Suprapubic skin (tissue), 4 donors: ENCODE data around the gene SEMA3D. TPM values are rescaled to one million over a fixed set of nuclear protein-coding genes. Genes with fewer than 3 reads are reported as not detected.

ENCODE experiments used
- DNase-seq, 2 donors: peaks; one replicate each; pipeline ENCODE4 v3.0.0-alpha.2; 2019; ENCODE audit warnings: low spot score in 2 of 2
- H3K27ac ChIP-seq: fragments of 200-600 bp; sonication (generic); one replicate; pipeline ENCODE4 v1.5.1; 2019
- H3K27me3 ChIP-seq: fragments of 200-600 bp; sonication (generic); one replicate; pipeline ENCODE4 v1.5.1; 2019
- H3K36me3 ChIP-seq: fragments of 200-600 bp; sonication (generic); one replicate; pipeline ENCODE4 v1.5.1; 2019
- H3K4me1 ChIP-seq: fragments of 200-600 bp; sonication (generic); one replicate; pipeline ENCODE4 v1.5.1; 2019
- H3K4me3 ChIP-seq: fragments of 200-600 bp; sonication (generic); one replicate; pipeline ENCODE4 v1.5.1; 2019; ENCODE audit warnings: mild to moderate bottlenecking
- H3K9me3 ChIP-seq: fragments of 200-600 bp; sonication (generic); one replicate; pipeline ENCODE4 v1.5.1; 2019
- EP300 ChIP-seq: sonication (generic); formaldehyde crosslinking; IDR thresholded peaks from one replicate; pipeline ENCODE4 v1.6.1; 2017; ENCODE audit warnings: antibody characterized with exemption
- POLR2A ChIP-seq, 2 donors: fragments of 450-650 bp; IDR thresholded peaks; one replicate each; pipeline ENCODE4 v1.6.1; 2017; ENCODE audit warnings: antibody characterized with exemption in 2 of 2, mild to moderate bottlenecking in 2 of 2, moderate library complexity in 2 of 2
- POLR2AphosphoS5 ChIP-seq, 3 donors: sonication (generic); formaldehyde crosslinking; IDR thresholded peaks; one replicate each; pipeline ENCODE4 v1.6.1; 2017; ENCODE audit warnings: antibody characterized with exemption in 3 of 3
- WGBS: methylation state at CpG from one replicate; pipeline ENCODE4 v1.1.5; 2018; 5-methylcytosine and 5-hydroxymethylcytosine counted together
- total RNA-seq, 4 donors: library from RNA; depleted of rRNA; stranded (reverse); fragments of >200 nt; gene quantifications; one replicate each; pipeline ENCODE4 v1.1.0, GENCODE V29; 2016
- TF ChIP-seq, protein P1 (sequence below), 2 donors: fragments of 200-600 bp in 1 of 2; fragments of 450-650 bp in 1 of 2; sonication (generic) in 1 of 2; IDR thresholded peaks; one replicate each; pipeline ENCODE4 v1.5.1; 2016 to 2019; ENCODE audit warnings: antibody characterized with exemption in 2 of 2, mild to moderate bottlenecking in 1 of 2, moderate library complexity in 1 of 2

SEMA3D gene
- total RNA-seq, 4 donors from 2014 or later, result 1.9 to 5.9 (median 3.6) TPM

DNA sequence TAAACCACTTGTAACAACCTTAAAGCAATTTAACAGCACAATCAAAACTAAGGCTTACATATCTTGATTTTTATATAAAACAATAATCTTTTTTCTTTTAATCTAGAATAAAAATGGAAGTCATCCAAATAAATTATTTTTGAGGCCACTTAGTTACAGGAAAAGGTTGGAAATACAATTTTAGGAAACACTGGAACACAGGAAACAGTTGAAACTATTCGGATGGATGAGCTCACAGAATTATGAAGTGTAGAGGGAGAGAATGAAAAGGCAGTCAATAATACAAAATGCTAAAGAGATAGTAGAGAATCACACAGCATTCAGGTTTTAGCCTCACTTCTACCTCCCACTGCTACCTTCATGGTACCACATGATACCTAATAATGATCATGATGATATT lies 124.2 kb downstream of the SEMA3D start:
- Histone ChIP-seq H3K27ac (no peak overlapping the region), H3K4me1 (no peaks in the 10 kb centered on the region), H3K9me3 (no peaks in the 10 kb centered on the region), H3K27me3 (no peaks in the 10 kb centered on the region), H3K4me3 (no peak overlapping the region), H3K36me3 (no peaks in the 10 kb centered on the region)
- DNase-seq, result no peak
- 50% methylated on average over 1 of the region's 1 CpG for WGBS
- TF ChIP-seq POLR2AphosphoS5 (IDR thresholded peaks at IDR 0.05), result no peak
- no peak for TF ChIP-seq POLR2A (IDR thresholded peaks at IDR 0.05)
- TF ChIP-seq, protein P1, sequence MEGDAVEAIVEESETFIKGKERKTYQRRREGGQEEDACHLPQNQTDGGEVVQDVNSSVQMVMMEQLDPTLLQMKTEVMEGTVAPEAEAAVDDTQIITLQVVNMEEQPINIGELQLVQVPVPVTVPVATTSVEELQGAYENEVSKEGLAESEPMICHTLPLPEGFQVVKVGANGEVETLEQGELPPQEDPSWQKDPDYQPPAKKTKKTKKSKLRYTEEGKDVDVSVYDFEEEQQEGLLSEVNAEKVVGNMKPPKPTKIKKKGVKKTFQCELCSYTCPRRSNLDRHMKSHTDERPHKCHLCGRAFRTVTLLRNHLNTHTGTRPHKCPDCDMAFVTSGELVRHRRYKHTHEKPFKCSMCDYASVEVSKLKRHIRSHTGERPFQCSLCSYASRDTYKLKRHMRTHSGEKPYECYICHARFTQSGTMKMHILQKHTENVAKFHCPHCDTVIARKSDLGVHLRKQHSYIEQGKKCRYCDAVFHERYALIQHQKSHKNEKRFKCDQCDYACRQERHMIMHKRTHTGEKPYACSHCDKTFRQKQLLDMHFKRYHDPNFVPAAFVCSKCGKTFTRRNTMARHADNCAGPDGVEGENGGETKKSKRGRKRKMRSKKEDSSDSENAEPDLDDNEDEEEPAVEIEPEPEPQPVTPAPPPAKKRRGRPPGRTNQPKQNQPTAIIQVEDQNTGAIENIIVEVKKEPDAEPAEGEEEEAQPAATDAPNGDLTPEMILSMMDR (IDR thresholded peaks at IDR 0.05), result no peak

DNA sequence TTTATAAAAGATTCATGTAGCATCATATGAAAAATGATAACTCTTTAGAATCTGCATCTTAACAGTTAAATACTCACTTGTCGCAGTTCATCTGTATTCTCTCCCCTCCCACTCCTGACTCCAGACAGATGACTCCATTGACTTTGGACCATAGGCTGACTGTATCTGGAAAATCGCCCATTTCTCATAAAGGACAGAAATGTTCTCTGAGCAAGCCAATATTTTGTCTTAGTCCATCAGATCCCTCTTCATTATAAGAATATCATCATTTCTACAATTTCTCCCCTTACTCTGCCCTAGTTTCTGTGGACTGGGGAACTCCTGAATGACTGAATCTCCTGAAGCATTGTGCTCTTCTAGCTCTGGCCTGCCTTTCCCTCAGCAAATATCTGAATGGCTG lies 125.4 kb downstream of the SEMA3D start:
- no peaks in the 10 kb centered on the region for H3K36me3 ChIP-seq
- TF ChIP-seq EP300, result no peak
- TF ChIP-seq POLR2A (IDR thresholded peaks at IDR 0.05), result no peak
- TF ChIP-seq, protein P1 (IDR thresholded peaks at IDR 0.05), result no peak
- TF ChIP-seq POLR2AphosphoS5 (IDR thresholded peaks at IDR 0.05), result no peak
- 72% methylated on average over 2 of the region's 2 CpGs for WGBS
- no peaks in the 10 kb centered on the region for H3K27me3 ChIP-seq
- H3K4me3 ChIP-seq, result no peak overlapping the region
- DNase-seq, result no peak
- no peaks in the 10 kb centered on the region for H3K4me1 ChIP-seq
- H3K9me3 ChIP-seq, result no peaks in the 10 kb centered on the region
- H3K27ac ChIP-seq, result no peak overlapping the region

DNA sequence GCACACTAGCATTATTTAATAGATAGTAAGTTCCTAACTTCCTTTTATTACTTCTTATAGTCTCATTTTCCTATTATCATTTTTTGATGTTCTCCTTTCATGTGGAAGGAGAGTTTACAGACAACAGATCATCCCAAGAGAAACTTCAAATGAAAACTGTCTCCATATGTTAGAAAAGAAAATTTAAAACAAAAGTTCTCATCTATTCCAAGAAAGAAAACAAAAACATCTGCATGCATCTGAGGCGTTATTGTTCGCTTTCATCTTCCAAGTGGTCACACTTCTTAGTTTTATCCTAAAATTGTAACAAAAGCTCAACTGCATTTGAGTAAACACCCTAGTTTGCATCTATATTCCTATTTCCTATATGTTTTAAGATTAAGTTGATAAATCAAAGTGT lies 126.2 kb downstream of the SEMA3D start:
- Histone ChIP-seq H3K36me3 (no peaks in the 10 kb centered on the region), H3K4me1 (no peaks in the 10 kb centered on the region), H3K4me3 (no peak overlapping the region), H3K27ac (no peak overlapping the region), H3K27me3 (no peaks in the 10 kb centered on the region), H3K9me3 (no peaks in the 10 kb centered on the region)
- DNase-seq, result no peak
- WGBS, result 71% methylated on average over 2 of the region's 2 CpGs
- TF ChIP-seq POLR2AphosphoS5 (IDR thresholded peaks at IDR 0.05) (no peak), EP300 (no peak), POLR2A (IDR thresholded peaks at IDR 0.05) (no peak)
- TF ChIP-seq, protein P1 (IDR thresholded peaks at IDR 0.05), result no peak

DNA sequence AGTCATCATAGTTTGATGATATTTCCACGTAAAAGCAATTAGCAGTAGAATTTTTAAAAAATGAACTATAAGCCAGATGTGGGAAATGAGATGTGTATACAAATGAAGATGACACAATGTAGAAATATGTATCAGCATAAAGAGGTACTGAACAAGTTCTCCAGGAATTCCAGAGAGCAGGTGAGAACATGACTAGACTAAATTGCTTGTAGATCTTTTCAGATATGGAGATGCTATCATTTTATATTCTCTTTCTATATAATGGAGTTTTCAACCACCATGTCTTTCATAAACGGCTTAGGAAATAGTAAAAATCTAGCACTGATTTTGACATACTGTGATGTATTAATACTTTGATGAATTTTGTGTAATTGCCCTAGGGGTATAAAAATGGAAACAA lies 130.9 kb downstream of the SEMA3D start:
- no peaks in the 10 kb centered on the region for H3K27me3 ChIP-seq
- H3K4me3 ChIP-seq, result no peak overlapping the region
- TF ChIP-seq POLR2AphosphoS5 (IDR thresholded peaks at IDR 0.05), result no peak
- TF ChIP-seq, protein P1 (IDR thresholded peaks at IDR 0.05), result no peak
- no peak for TF ChIP-seq POLR2A (IDR thresholded peaks at IDR 0.05)
- no peaks in the 10 kb centered on the region for H3K9me3 ChIP-seq
- no peaks in the 10 kb centered on the region for H3K4me1 ChIP-seq
- no peak for DNase-seq
- H3K36me3 ChIP-seq, result no peaks in the 10 kb centered on the region
- WGBS, result 52% methylated on average over 2 of the region's 2 CpGs
- no peak overlapping the region for H3K27ac ChIP-seq

DNA sequence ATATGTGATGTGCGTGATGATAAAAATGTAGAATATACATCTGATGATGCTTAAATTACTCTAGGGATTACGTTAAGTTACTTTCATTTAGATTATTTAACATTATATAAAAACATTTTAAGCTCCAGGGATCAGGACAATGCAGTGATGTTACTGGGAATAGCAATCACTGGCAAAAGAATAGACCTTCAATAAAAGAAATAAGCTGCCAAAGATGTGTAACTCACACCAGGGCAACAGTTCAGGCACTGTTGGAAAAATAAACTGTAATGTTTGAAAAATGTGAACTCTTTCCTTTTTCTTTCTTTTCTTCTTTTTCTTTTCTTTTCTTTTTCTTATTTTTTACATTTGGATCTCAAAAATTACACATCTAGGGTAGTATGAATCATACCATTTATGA lies 131.7 kb downstream of the SEMA3D start:
- no peaks in the 10 kb centered on the region for H3K9me3 ChIP-seq
- no peaks in the 10 kb centered on the region for H3K36me3 ChIP-seq
- H3K4me3 ChIP-seq, result no peak overlapping the region
- no peaks in the 10 kb centered on the region for H3K4me1 ChIP-seq
- WGBS, result 87% methylated on average over 2 of the region's 2 CpGs
- no peak for TF ChIP-seq EP300
- no peak for DNase-seq
- no peaks in the 10 kb centered on the region for H3K27me3 ChIP-seq
- no peak overlapping the region for H3K27ac ChIP-seq

DNA sequence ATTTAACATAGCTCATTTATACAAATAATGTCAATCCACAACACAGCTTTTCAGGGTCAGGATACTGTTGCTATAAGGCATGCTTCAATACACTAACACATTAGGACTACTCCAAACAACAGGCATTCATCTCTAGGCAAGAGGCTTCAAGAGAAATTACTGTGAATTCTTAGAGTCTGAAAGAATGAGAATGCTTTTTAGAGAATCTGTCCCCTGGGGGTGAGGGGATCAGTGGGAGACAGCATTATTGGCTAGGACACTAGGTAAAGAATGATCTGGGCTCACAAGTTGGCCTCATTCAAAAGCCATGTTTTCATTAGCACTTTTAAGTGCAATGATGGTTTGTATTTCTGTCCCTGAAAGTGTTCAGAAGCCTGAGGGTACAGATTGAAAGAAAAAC lies 132.6 kb downstream of the SEMA3D start:
- Histone ChIP-seq H3K27ac (no peak overlapping the region), H3K4me1 (no peaks in the 10 kb centered on the region), H3K36me3 (no peaks in the 10 kb centered on the region), H3K4me3 (no peak overlapping the region), H3K9me3 (no peaks in the 10 kb centered on the region), H3K27me3 (no peaks in the 10 kb centered on the region)
- DNase-seq, result no peak
- no peak for TF ChIP-seq POLR2A (IDR thresholded peaks at IDR 0.05)
- no peak for TF ChIP-seq EP300
- TF ChIP-seq, protein P1 (IDR thresholded peaks at IDR 0.05), result no peak
- TF ChIP-seq POLR2AphosphoS5 (IDR thresholded peaks at IDR 0.05), result no peak
